ENCODE measurements around the gene GTSE1. TPM values are rescaled to one million over a fixed set of nuclear protein-coding genes. Genes with fewer than 3 reads are reported as not detected.

GTSE1 gene
- total RNA-seq, 1 donor from 2014 or later = 0.95 TPM

- H3K27ac Mint-ChIP-seq = no peak overlapping the region
- no peak for TF ChIP-seq CTCF (IDR thresholded peaks at IDR 0.05)
- no peaks in the 10 kb centered on the region for H3K27me3 Mint-ChIP-seq
- ChIA-PET CTCF (interaction anchor here (0.7 kb wide), 1 partner anchor 22 kb away, joined by 3 read pairs; no protein-coding TSS in a partner anchor), POLR2A (no interaction called here)
- ATAC-seq (ENCODE audit: low read depth) (no peak), DNase-seq (no peak)
- H3K36me3 Mint-ChIP-seq (ENCODE audit: low read depth) = no peaks in the 10 kb centered on the region
- intact Hi-C loops (cut with micrococcal nuclease) = loop anchor here (10.0 kb wide), 1 partner anchor 296 kb away; no protein-coding TSS in a partner anchor
- H3K4me1 Mint-ChIP-seq = peaks cover 78% of the 10 kb centered on the region
- H3K9me3 Mint-ChIP-seq = no peaks in the 10 kb centered on the region
- H3K4me3 Mint-ChIP-seq = no peak overlapping the region
Observed at GRCh38 chr22:46290843-46291785, 5.6 kb upstream of the GTSE1 start.

- ATAC-seq (ENCODE audit: low read depth) (no peak), DNase-seq (no peak)
- Mint-ChIP-seq H3K4me3 (no peak overlapping the region), H3K36me3 (ENCODE audit: low read depth) (peaks cover 2% of the 10 kb centered on the region), H3K27ac (no peak overlapping the region), H3K27me3 (no peaks in the 10 kb centered on the region), H3K9me3 (no peaks in the 10 kb centered on the region), H3K4me1 (peaks cover 75% of the 10 kb centered on the region)
- CTCF ChIA-PET = no interaction called here
- intact Hi-C loops (cut with micrococcal nuclease) = loop anchor here (10.0 kb wide), 1 partner anchor 297 kb away; no protein-coding TSS in a partner anchor
- POLR2A ChIA-PET = no interaction called here
- no peak for TF ChIP-seq CTCF (IDR thresholded peaks at IDR 0.05)
Observed at GRCh38 chr22:46292173-46292572, 4.5 kb upstream of the GTSE1 start.

- no peak overlapping the region for H3K4me3 Mint-ChIP-seq
- no peak for TF ChIP-seq CTCF (IDR thresholded peaks at IDR 0.05)
- no peaks in the 10 kb centered on the region for H3K27me3 Mint-ChIP-seq
- peaks cover 75% of the 10 kb centered on the region for H3K4me1 Mint-ChIP-seq
- ChIA-PET CTCF (no interaction called here), POLR2A (no interaction called here)
- H3K27ac Mint-ChIP-seq = peak overlapping the region; percentile 50
- DNase-seq = no peak
- no peaks in the 10 kb centered on the region for H3K9me3 Mint-ChIP-seq
- no peak for ATAC-seq (ENCODE audit: low read depth)
- intact Hi-C loops (cut with micrococcal nuclease) = loop anchor here (10.0 kb wide), 1 partner anchor 298 kb away; no protein-coding TSS in a partner anchor
- peaks cover 2% of the 10 kb centered on the region for H3K36me3 Mint-ChIP-seq (ENCODE audit: low read depth)
Observed at GRCh38 chr22:46292732-46293131, 3.9 kb upstream of the GTSE1 start.

GRCh38 chr22:46293577-46294260 is 3.0 kb upstream of the GTSE1 start:
- DNase-seq (no peak), ATAC-seq (ENCODE audit: low read depth) (no peak)
- CTCF ChIA-PET = no interaction called here
- Mint-ChIP-seq H3K9me3 (no peaks in the 10 kb centered on the region), H3K27ac (peak overlapping the region; percentile 50), H3K4me3 (peak overlapping the region; percentile 4), H3K27me3 (no peaks in the 10 kb centered on the region), H3K4me1 (peaks cover 65% of the 10 kb centered on the region), H3K36me3 (ENCODE audit: low read depth) (peaks cover 2% of the 10 kb centered on the region)
- intact Hi-C loops (cut with micrococcal nuclease) = loop anchor here (10.0 kb wide), 1 partner anchor 299 kb away; no protein-coding TSS in a partner anchor
- TF ChIP-seq CTCF (IDR thresholded peaks at IDR 0.05) = no peak
- POLR2A ChIA-PET = no interaction called here

GRCh38 chr22:46294784-46295183 is 1.9 kb upstream of the GTSE1 start:
- TF ChIP-seq CTCF (IDR thresholded peaks at IDR 0.05) = no peak
- peaks cover 55% of the 10 kb centered on the region for H3K4me1 Mint-ChIP-seq
- no peak for ATAC-seq (ENCODE audit: low read depth)
- H3K9me3 Mint-ChIP-seq = no peaks in the 10 kb centered on the region
- ChIA-PET CTCF (interaction anchor here (2.3 kb wide), 1 partner anchor 178 kb away, joined by 8 read pairs; no protein-coding TSS in a partner anchor), POLR2A (no interaction called here)
- H3K27me3 Mint-ChIP-seq = no peaks in the 10 kb centered on the region
- peak overlapping the region; percentile 98 for H3K27ac Mint-ChIP-seq
- peaks cover 2% of the 10 kb centered on the region for H3K36me3 Mint-ChIP-seq (ENCODE audit: low read depth)
- intact Hi-C loops (cut with micrococcal nuclease) = loop anchor here (10.0 kb wide), 1 partner anchor 300 kb away; no protein-coding TSS in a partner anchor
- peak overlapping the region; percentile 56 for H3K4me3 Mint-ChIP-seq
- DNase-seq = no peak

Measured in activated B cell treated with CpG ODN at 0.5 μM for 24 hours (primary cell).